ENCODE results near the gene VKORC1L1. TPM values are rescaled to one million over a fixed set of nuclear protein-coding genes. Genes with fewer than 3 reads are reported as not detected.

The VKORC1L1 gene
- total RNA-seq, 1 experiment from 2014 or later, result 30.9 TPM

DNA sequence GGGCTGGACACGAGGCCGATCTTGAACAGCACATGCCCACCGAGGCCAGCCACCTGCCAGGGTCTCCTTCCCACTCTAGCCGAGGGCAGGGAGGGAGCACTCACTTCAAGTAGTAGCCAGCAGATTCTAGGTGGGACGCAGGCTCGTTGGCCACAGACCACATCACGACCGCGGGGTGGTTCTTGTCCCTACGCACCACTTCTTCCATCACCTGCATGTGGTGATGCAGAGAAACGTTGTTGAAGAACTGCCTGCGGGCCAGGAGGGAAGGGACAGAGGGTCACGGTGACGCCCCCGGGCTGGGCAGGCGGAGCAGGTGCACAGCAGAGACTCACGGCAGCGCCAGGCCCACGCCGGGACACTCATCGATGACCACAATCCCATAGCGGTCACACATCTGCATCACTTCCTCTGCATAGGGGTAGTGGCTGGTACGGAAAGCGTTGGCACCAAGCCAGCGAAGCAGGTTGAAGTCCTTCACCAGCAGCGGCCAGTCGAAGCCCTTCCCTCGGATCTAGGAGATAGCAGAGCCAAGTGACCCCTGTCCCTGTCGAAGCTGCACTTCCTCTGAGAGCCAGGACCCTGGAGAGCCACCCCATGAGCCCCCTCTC is 101.4 kb downstream of the VKORC1L1 start:
- Histone ChIP-seq H3K4me1 (ENCODE audit: control insufficient read depth in 1 of 2, insufficient read depth in 2 of 2, low read length in 2 of 2) (no peaks in the 10 kb centered on the region), H3K27me3 (ENCODE audit: insufficient read depth, low read length) (no peaks in the 10 kb centered on the region), H3K79me2 (ENCODE audit: insufficient read depth, low read length) (peaks cover 12% of the 10 kb centered on the region), H4K20me1 (ENCODE audit: insufficient read depth) (no peaks in the 10 kb centered on the region), H3K27ac (ENCODE audit: low read depth, low read length) (no peak overlapping the region), H3K36me3 (ENCODE audit: control insufficient read depth in 1 of 2, insufficient read depth in 2 of 2, low read length in 2 of 2) (peaks cover 15 to 27% of the 10 kb centered on the region in 2 experiments; a peak in 3 of 4 replicates), H3K9ac (ENCODE audit: low read length) (no peak overlapping the region), H3K9me2 (ENCODE audit: insufficient read depth) (no peaks in the 10 kb centered on the region), H3K4me3 (replicated peaks in 1 of 2; ENCODE audit: low read depth in 1 of 2, low read length in 2 of 2) (no peak overlapping the region), H3K9me3 (ENCODE audit: control insufficient read depth in 1 of 2, insufficient read depth in 1 of 2, low read depth in 1 of 2, low read length in 2 of 2) (no peaks in the 10 kb centered on the region), H3K4me2 (ENCODE audit: low read length) (no peak overlapping the region), H2AFZ (ENCODE audit: low read depth, low read length, poor library complexity, severe bottlenecking) (no peak overlapping the region)
- CTCF ChIA-PET, result no interaction called here
- POLR2A ChIA-PET, result no interaction called here
- RAD21 ChIA-PET (ENCODE audit: low non-redundant PET in 1 of 2, low total read pairs in 2 of 2, uncharacterized antibody in 2 of 2, unreplicated experiment in 2 of 2), result no interaction called here
- DNase-seq (ENCODE audit: low read depth, low spot score) (no peak), ATAC-seq (no peak)
- no TSS peak for BruUV-seq (replicated peaks)
- no peak for TF ChIP-seq JUND (IDR thresholded peaks at IDR 0.05)
- no peak for TF ChIP-seq EGR1 (IDR thresholded peaks at IDR 0.05; ENCODE audit: low read depth)
- TF ChIP-seq, protein P1, sequence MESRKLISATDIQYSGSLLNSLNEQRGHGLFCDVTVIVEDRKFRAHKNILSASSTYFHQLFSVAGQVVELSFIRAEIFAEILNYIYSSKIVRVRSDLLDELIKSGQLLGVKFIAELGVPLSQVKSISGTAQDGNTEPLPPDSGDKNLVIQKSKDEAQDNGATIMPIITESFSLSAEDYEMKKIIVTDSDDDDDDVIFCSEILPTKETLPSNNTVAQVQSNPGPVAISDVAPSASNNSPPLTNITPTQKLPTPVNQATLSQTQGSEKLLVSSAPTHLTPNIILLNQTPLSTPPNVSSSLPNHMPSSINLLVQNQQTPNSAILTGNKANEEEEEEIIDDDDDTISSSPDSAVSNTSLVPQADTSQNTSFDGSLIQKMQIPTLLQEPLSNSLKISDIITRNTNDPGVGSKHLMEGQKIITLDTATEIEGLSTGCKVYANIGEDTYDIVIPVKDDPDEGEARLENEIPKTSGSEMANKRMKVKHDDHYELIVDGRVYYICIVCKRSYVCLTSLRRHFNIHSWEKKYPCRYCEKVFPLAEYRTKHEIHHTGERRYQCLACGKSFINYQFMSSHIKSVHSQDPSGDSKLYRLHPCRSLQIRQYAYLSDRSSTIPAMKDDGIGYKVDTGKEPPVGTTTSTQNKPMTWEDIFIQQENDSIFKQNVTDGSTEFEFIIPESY (IDR thresholded peaks at IDR 0.05; ENCODE audit: extremely low read depth, insufficient replicate concordance, low read length), result no peak
- TF ChIP-seq RAD21 (IDR thresholded peaks at IDR 0.05; ENCODE audit: low read depth), result no peak
- no peak for TF ChIP-seq ZNF274 (IDR thresholded peaks at IDR 0.05; ENCODE audit: low read depth, low read length)
- TF ChIP-seq SP1 (IDR thresholded peaks at IDR 0.05; ENCODE audit: low read depth), result no peak
- TF ChIP-seq TCF7L2 (IDR thresholded peaks at IDR 0.05; ENCODE audit: borderline replicate concordance, extremely low read depth, insufficient read depth, insufficient read length), result no peak
- TF ChIP-seq, protein P2, sequence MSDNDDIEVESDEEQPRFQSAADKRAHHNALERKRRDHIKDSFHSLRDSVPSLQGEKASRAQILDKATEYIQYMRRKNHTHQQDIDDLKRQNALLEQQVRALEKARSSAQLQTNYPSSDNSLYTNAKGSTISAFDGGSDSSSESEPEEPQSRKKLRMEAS (IDR thresholded peaks at IDR 0.05), result no peak
- no peak for TF ChIP-seq POLR2AphosphoS5 (IDR thresholded peaks at IDR 0.05; ENCODE audit: low read depth, low read length)
- no peak for TF ChIP-seq FOSL1 (IDR thresholded peaks at IDR 0.05; ENCODE audit: low read depth)
- no peak for TF ChIP-seq YY1 (IDR thresholded peaks at IDR 0.05; ENCODE audit: extremely low read depth, insufficient replicate concordance, low read depth, low read length)
- TF ChIP-seq ELF1 (IDR thresholded peaks at IDR 0.05; ENCODE audit: borderline replicate concordance, low read depth), result no peak
- no peak for TF ChIP-seq POLR2A (IDR thresholded peaks at IDR 0.05; ENCODE audit: borderline replicate concordance, extremely low read depth, insufficient read depth, insufficient read length)
- no peak for TF ChIP-seq CEBPB (IDR thresholded peaks at IDR 0.05; ENCODE audit: low read depth)
- TF ChIP-seq REST (IDR thresholded peaks at IDR 0.05; ENCODE audit: low read depth), result no peak
- no peak for TF ChIP-seq CBX3 (IDR thresholded peaks at IDR 0.05; ENCODE audit: low read depth)
- TF ChIP-seq SIN3A (IDR thresholded peaks at IDR 0.05; ENCODE audit: low read depth), result no peak
- no peak for TF ChIP-seq ATF3 (IDR thresholded peaks at IDR 0.05)
- no peak for TF ChIP-seq EZH2 (IDR thresholded peaks at IDR 0.05)
- intact Hi-C loops (cut with micrococcal nuclease), result no loop called here

Measured in HCT116 (cell line).